Spinal cord (tissue), 10 donors: ENCODE measurements around the gene SLAMF7. TPM values are rescaled to one million over a fixed set of nuclear protein-coding genes. Genes with fewer than 3 reads are reported as not detected.
"Not testable (repeated sequence)": the region's sequence is repeated elsewhere in the genome, so short reads cannot be mapped to it uniquely, and the experiment has no call there.

Source experiments
- DNase-seq, 6 donors: peaks; one replicate each; pipeline versions ENCODE4 v3.0.0 to v3.0.0-alpha.2; 2013 to 2015; ENCODE audit warnings: low spot score in 6 of 6, low read depth in 4 of 6
- H3K27ac ChIP-seq: one replicate; pipeline ENCODE4 v1.5.1; 2013; ENCODE audit warnings: low read depth, low read length, control low read depth
- H3K27me3 ChIP-seq: one replicate; pipeline ENCODE4 v1.6.1; 2013; ENCODE audit warnings: low read length; ENCODE audit not compliant: control insufficient read depth, insufficient read depth
- H3K36me3 ChIP-seq: one replicate; pipeline ENCODE4 v1.6.1; 2013; ENCODE audit warnings: low read length; ENCODE audit not compliant: control insufficient read depth, insufficient read depth
- H3K4me1 ChIP-seq: one replicate; pipeline ENCODE4 v1.6.1; 2013; ENCODE audit warnings: low read length; ENCODE audit not compliant: control insufficient read depth, insufficient read depth
- H3K4me3 ChIP-seq: one replicate; pipeline ENCODE4 v1.5.1; 2013; ENCODE audit warnings: low read depth, low read length, control low read depth
- H3K9me3 ChIP-seq: one replicate; pipeline ENCODE4 v1.6.1; 2013; ENCODE audit warnings: low read length; ENCODE audit not compliant: control insufficient read depth, insufficient read depth
- WGBS: methylation state at CpG from one replicate; pipeline ENCODE4 v1.1.5; 2013; ENCODE audit warnings: missing lambda C conversion rate; ENCODE audit not compliant: insufficient coverage; 5-methylcytosine and 5-hydroxymethylcytosine counted together
- polyA plus RNA-seq, 2 donors: library from polyadenylated mRNA; unstranded; fragments of 120-200 nt; gene quantifications; one replicate each; pipeline ENCODE4 v1.2.1, GENCODE V29; 2013; ENCODE audit not compliant: insufficient read length in 2 of 2
- total RNA-seq, 2 donors: library from RNA; depleted of rRNA in 1 of 2; stranded (reverse); fragments of 120-200 nt in 1 of 2; fragments of >200 nt in 1 of 2; gene quantifications; one replicate each; pipeline versions ENCODE4 v1.2.3 to v1.2.4, GENCODE V29; 2013 to 2014
- donor health status: healthy.

SLAMF7 gene
- total and polyA plus RNA-seq, 4 donors = 0.11 to 0.59 TPM; not detected in 2

DNA sequence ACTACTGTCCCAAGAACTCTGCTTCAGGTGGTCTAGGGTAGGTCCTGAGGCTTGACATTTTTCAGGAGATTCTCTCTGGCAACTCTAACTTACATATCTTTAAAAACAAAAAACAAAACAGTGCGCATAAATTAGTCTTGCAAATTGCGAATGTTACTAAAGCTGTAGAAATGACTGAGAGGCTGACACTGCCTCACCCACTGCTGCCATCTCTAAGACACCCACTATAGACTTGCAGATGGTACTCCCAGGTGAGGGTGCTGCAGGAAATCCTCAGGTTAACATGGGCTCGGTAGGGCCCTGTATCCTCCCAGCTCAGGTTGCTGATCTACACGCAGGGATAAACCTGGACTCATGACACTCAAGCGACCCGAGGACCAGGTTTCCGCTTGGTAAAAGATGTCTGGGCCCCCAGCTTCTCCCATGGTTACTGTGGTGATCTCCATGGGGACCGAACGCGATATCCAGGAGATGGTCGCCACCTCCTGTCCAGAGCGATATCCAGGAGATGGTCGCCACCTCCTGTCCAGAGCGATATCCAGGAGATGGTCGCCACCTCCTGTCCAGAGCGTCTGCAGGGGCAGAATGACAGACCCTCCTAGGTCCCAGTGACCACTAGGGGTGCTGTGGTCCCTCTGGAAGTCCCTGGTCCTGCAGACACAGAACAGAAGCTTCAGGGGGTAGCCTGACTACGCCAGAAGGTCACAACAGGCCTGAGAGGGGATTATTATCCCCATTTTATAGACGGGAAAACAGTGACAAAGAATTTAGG, 40.8 kb downstream of the SLAMF7 start:
- H3K27me3 ChIP-seq = no peaks in the 10 kb centered on the region
- no peaks in the 10 kb centered on the region for H3K36me3 ChIP-seq
- H3K4me3 ChIP-seq = no peak overlapping the region
- H3K27ac ChIP-seq = no peak overlapping the region
- no peak for DNase-seq
- WGBS = 92% methylated on average over 13 of the region's 18 CpGs
- H3K9me3 ChIP-seq = no peaks in the 10 kb centered on the region
- no peaks in the 10 kb centered on the region for H3K4me1 ChIP-seq

DNA sequence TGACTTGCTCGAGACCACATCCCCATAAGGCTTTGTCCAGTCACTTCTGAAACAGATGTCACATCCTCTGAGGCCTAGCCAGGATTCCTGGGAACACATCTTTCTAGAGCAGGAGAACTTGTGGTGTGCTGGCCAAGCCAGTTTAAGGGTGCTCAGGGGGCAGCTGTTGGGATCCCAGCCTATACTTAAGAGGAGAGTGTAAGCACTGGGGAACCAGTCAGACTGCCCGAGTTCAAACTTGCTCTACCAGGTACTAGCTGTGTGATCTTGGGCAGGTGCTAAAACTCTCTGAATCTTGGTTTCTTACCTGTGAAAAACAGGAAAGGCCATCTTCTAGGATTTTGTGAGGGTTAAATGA, 41.3 kb downstream of the SLAMF7 start:
- H3K27me3 ChIP-seq = no peaks in the 10 kb centered on the region
- H3K4me3 ChIP-seq = no peak overlapping the region
- no peaks in the 10 kb centered on the region for H3K36me3 ChIP-seq
- no peaks in the 10 kb centered on the region for H3K4me1 ChIP-seq
- WGBS = 80% methylated on average over 2 of the region's 2 CpGs
- H3K27ac ChIP-seq = no peak overlapping the region
- no peak for DNase-seq
- H3K9me3 ChIP-seq = no peaks in the 10 kb centered on the region

DNA sequence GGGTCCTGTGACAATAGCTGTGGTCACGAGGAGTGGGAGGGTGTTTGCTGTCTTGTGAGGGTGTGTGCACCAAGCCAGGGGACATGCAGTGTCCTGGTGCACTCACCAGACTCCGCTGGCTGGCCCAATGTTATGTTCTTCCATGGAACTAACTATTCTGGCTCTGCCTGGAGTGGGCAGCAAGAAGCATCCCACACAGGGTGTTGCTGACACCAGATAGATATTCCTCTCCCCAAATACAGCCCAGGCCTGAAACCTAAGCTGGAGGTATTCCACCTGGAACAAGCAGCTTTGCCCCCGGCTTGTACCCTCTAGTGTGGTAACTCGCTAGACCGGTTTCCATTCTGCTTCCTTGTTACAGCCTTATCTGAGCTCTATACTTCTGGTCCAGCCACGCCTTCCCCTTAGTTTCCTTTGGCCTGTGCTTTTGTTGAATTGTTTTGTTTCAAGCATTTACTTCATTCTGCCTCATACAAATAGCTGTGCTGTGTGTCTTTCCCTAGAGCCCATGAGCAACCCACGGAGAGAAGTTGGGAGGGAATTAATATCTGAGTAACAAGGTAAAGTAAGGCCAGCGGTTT, 42.2 kb downstream of the SLAMF7 start:
- no peaks in the 10 kb centered on the region for H3K4me1 ChIP-seq
- no peaks in the 10 kb centered on the region for H3K9me3 ChIP-seq
- no peaks in the 10 kb centered on the region for H3K27me3 ChIP-seq
- H3K27ac ChIP-seq = no peak overlapping the region
- 75% methylated on average over 3 of the region's 8 CpGs for WGBS
- no peak overlapping the region for H3K4me3 ChIP-seq
- no peak for DNase-seq
- H3K36me3 ChIP-seq = no peaks in the 10 kb centered on the region

DNA sequence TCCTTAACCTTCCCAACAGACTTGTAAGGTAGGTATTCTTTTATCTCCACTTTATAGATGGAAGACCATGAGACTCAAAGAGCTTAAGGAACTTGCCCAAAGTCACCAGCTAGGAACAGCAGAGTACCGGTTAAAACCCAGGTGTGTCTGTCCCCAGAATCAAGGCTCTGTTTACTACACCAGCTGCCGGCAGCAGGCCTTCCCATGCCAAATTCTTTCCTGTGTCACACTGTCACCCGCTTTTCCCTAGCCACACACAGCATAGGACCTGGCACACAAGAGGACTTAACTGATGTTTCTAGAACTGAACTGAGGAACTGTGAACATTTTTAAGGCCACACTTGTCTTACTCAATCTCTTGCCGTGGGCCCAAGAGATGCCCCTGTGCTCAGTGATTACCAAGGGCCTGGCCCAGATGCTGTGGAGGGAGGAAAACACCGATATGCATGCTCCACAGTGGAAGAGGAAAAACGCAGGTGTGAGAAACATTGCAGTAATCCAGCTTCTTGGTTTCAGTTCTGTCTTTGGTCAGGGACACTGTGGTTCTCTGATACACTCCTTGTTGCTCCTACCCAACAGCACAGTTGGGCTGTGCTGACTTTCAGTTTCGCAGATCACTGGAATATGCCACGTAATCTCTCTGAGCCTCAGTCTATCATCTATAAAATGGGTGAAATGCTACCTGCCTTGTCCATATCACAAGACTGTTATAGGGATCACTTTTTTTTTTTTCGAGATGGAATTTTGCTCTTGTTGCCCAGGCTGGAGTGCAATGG, 43.1 kb downstream of the SLAMF7 start:
- Histone ChIP-seq H3K4me3 (no peak overlapping the region), H3K27ac (no peak overlapping the region), H3K27me3 (no peaks in the 10 kb centered on the region), H3K4me1 (no peaks in the 10 kb centered on the region), H3K36me3 (no peaks in the 10 kb centered on the region), H3K9me3 (no peaks in the 10 kb centered on the region)
- no peak for DNase-seq
- 85% methylated on average over 6 of the region's 9 CpGs for WGBS

DNA sequence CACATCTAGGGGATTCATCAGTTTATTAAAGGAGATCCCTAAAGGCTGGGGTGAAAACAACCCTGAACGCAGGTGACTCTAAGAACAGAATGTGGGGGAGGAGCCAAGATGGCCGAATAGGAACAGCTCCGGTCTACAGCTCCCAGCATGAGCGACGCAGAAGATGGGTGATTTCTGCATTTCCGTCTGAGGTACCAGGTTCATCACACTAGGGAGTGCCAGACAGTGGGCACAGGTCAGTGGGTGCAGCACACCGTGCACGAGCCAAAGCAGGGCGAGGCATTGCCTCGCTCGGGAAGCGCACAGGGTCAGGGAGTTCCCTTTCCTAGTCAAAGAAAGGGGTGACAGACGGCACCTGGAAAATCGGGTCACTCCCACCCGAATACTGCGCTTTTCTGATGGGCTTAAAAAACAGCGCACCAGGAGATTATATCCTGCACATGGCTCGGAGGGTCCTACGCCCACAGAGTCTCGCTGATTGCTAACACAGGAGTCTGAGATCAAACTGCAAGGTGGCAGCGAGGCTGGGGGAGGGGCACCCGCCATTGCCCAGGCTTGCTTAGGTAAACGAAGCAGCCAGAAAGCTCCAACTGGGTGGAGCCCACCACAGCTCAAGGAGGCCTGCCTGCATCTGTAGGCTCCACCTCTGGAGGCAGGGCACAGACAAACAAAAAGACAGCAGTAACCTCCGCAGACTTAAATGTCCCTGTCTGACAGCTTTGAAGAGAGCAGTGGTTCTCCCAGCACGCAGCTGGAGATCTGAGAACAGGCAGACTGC, 44.1 kb downstream of the SLAMF7 start:
- H3K4me3 ChIP-seq, H3K4me1 ChIP-seq, H3K36me3 ChIP-seq, H3K27me3 ChIP-seq, DNase-seq, H3K27ac ChIP-seq, H3K9me3 ChIP-seq: not testable (repeated sequence)
- WGBS = 93% methylated on average over 16 of the region's 25 CpGs

DNA sequence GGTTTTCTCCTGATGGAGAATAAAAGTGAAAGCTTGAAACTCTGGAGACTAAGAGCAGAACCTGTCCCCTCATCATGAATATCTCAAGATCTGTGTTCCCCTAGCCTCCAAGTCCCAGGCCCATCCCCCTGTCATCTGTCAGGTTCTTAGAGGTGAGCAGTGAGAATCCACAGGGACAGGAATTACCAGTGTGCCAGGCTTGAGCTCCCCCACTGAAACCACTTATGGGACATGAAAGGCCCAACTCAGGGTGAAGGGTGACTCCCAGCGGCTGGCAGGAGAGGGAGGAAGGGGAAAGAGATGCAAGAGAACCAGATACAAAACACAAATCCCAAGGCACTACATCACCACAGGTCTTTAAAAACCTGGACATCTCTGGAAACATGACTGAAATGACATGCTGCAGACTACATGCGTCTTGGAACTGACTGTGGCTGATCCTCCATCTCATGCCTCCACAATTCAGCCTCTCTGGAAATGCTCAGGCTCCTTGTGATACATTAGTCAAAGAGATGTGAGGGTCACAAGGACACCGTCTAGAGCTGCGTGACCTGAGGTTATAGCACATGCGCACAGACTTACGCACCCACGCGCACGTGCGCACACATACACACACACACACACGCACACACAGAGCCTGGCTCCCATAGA, 50.1 kb downstream of the SLAMF7 start:
- H3K27ac ChIP-seq = no peak overlapping the region
- no peaks in the 10 kb centered on the region for H3K4me1 ChIP-seq
- no peak for DNase-seq
- H3K36me3 ChIP-seq = no peaks in the 10 kb centered on the region
- no peaks in the 10 kb centered on the region for H3K27me3 ChIP-seq
- WGBS = 100% methylated on average over 2 of the region's 11 CpGs
- no peak overlapping the region for H3K4me3 ChIP-seq
- H3K9me3 ChIP-seq = no peaks in the 10 kb centered on the region

GRCh38 chr1:160789702-160790611, 50.9 kb downstream of the SLAMF7 start:
- no peaks in the 10 kb centered on the region for H3K36me3 ChIP-seq
- no peak for DNase-seq
- H3K9me3 ChIP-seq = no peaks in the 10 kb centered on the region
- no peak overlapping the region for H3K27ac ChIP-seq
- H3K4me1 ChIP-seq = no peaks in the 10 kb centered on the region
- 93% methylated on average over 10 of the region's 13 CpGs for WGBS
- H3K27me3 ChIP-seq = no peaks in the 10 kb centered on the region
- no peak overlapping the region for H3K4me3 ChIP-seq

- H3K4me3 ChIP-seq = no peak overlapping the region
- DNase-seq = no peak
- no peaks in the 10 kb centered on the region for H3K4me1 ChIP-seq
- WGBS = 52% methylated on average over 3 of the region's 3 CpGs
- H3K27me3 ChIP-seq = no peaks in the 10 kb centered on the region
- H3K9me3 ChIP-seq = no peaks in the 10 kb centered on the region
- H3K36me3 ChIP-seq = no peaks in the 10 kb centered on the region
- H3K27ac ChIP-seq = no peak overlapping the region
These were observed 55.3 kb downstream of the SLAMF7 start for GRCh38 chr1:160794376-160794775.
